NCI-H2227 (cell line): Measurements from ENCODE around the gene SPEF2.
A peak's percentile ranks its signal among the peaks of the same experiment; 100 is the strongest.

ENCODE experiments used
- DNase-seq: peaks from one replicate; lab custom pipeline; 2025; ENCODE audit not compliant: unreplicated experiment; lab: John Stamatoyannopoulos, UW

Gene SPEF2, protein sequence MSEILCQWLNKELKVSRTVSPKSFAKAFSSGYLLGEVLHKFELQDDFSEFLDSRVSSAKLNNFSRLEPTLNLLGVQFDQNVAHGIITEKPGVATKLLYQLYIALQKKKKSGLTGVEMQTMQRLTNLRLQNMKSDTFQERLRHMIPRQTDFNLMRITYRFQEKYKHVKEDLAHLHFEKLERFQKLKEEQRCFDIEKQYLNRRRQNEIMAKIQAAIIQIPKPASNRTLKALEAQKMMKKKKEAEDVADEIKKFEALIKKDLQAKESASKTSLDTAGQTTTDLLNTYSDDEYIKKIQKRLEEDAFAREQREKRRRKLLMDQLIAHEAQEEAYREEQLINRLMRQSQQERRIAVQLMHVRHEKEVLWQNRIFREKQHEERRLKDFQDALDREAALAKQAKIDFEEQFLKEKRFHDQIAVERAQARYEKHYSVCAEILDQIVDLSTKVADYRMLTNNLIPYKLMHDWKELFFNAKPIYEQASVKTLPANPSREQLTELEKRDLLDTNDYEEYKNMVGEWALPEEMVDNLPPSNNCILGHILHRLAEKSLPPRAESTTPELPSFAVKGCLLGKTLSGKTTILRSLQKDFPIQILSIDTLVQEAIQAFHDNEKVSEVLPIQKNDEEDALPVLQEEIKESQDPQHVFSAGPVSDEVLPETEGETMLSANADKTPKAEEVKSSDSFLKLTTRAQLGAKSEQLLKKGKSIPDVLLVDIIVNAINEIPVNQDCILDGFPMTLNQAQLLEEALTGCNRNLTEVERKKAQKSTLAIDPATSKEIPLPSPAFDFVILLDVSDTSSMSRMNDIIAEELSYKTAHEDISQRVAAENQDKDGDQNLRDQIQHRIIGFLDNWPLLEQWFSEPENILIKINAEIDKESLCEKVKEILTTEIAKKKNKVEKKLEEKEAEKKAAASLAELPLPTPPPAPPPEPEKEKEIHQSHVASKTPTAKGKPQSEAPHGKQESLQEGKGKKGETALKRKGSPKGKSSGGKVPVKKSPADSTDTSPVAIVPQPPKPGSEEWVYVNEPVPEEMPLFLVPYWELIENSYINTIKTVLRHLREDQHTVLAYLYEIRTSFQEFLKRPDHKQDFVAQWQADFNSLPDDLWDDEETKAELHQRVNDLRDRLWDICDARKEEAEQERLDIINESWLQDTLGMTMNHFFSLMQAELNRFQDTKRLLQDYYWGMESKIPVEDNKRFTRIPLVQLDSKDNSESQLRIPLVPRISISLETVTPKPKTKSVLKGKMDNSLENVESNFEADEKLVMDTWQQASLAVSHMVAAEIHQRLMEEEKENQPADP (N-terminal part only)

DNA sequence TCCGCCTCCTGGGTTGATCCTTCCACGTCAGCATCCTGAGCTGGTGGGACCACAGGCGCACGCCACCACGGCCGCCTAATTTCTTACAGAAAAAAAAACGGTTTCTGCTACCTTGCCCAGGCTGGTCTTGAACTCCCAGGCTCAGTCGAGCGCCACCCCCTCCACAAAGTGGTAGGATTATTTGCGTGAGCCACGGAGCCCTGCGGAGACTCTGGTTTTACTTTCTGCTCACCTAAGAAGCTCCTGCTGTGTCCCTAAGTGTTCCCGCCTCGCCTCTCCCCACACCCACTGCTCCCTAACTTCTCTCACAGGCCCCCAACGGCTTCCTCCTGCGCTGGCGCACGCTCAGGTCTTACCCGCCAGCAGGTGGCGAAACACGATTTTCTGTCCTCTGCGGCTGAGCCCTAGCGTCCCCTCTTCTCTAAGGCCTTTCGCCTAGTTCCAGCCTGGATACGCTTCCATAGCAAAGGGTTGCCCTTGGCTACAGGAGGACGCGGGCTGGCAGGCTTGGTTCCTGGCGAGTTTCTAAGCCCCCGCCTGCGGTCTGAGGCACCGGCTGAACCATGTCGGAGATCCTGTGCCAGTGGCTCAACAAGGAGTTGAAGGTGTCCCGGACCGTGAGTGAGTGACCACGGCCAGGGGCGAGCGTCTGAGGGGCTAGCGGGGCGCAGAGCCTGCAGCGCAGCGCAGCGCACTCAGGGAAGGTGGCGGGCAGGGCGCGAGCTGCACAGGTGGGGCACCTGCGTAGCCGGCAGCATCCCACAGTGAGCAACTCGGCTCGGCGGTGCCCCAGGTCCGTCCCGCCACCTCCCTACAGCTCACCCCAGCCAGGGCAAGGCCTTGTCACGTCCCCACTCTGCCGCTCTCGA is at the start of gene SPEF2:
Gene SPEF2, plus strand, starts transcription at position 429 of the 869 bp plus-strand sequence. Its CDS starts 135 bp downstream, at position 564.
- DNase-seq: peak; percentile 96

DNA sequence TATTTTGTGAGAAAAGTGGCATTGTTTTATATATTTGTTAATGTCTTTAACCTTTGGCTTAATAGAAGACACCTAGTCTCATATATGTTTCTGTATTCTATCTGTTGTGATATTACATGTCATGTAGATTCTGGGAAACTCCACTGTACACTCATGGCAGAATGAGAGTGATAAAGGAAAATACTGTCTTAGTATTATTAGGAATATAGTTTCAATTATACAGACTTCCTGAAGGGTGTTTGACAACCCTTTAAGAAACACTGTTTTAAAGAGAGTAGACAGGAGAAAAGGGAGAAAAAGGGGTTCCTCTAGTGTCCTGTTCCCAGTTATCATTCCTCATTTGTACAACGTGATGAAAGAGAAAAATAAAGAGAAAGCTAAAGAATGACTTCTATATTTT is 42.1 kb upstream of the SPEF2 start:
- DNase-seq: no peak

DNA sequence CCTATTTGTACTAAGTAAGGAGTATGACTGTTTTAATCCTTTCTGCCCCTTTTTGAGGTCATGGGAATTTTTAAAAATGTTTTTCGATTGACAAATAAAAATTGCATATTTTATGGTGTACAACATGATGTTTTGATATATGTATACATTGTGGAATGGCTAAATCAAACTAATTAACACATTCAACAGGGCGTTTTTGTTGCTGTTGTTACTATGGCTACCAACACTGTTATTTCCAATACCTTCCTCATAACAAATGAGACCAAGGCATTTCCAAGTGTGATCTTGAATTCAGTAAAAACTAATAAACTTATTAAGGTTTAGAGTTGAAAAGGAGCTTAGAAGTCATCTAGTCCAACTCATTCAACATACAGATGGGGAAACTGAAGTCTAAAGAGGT is 30.2 kb upstream of the SPEF2 start:
- no peak for DNase-seq

DNA sequence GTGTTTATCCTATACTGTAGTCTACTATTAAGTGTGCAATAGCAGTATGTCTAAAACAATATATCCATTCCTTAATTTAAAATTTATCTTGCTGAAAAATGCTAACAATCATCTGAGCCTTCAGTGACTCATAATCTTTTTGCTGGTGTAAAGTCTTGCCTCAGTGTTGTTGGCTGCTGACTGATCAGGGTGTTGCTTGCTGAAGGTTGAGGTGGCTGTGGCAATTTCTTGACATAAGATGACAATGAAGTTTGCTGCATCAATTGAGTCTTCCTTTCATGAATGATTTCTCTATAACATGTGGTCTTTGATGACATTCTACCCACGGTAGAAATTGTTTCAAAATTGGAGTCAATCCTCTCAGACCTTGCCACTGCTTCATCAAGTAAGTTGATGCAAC is 24.3 kb upstream of the SPEF2 start:
- DNase-seq: no peak

DNA sequence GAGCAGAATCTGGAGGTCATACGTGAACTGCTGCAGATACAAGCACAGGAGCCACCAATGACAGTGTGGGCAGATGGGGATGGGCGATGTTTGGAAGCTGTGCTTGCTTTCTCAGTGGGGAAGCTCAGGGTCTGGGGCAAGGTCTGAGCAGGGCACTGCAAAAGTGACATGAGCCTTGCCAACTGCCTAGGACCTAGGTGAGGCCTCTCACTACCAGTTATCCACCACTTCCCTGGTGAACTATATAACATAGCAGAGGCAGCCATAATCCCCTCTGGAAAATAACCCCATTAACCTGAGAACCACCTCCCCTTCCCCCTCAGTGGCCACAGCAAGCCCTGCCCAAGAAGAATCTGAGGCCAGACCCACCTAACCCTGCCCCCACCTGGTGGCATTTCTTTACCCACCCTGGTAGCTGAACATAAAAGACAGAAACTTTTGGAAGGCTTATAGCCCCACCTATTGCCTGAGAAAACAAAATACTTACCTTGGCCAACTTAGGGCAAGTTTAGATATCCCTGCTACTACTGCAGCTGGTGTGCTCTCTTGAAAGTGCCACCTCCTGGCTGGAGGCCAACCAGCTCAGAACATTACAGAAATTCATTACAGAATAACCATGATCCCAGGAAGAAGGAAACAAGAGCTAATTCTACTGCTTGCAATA is 18.8 kb upstream of the SPEF2 start:
- no peak for DNase-seq

DNA sequence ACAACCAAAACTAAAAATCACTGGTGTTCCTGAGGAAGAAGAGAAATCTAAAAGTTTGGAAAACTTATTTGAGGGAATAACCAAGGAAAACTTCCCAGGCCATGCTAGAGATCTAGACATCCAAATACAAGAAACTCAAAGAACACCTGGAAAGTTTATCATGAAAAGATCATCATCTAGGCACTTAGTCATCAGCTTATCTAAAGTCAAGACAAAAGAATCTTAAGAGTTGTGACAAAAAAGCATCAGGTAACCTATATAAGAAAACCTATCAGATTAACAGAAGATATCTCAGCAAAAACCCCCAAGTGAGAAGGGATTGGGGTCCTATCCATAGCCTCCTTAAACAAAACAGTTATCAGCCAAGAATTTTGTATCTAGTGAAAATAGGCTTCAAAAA is 17.1 kb upstream of the SPEF2 start:
- DNase-seq: no peak

DNA sequence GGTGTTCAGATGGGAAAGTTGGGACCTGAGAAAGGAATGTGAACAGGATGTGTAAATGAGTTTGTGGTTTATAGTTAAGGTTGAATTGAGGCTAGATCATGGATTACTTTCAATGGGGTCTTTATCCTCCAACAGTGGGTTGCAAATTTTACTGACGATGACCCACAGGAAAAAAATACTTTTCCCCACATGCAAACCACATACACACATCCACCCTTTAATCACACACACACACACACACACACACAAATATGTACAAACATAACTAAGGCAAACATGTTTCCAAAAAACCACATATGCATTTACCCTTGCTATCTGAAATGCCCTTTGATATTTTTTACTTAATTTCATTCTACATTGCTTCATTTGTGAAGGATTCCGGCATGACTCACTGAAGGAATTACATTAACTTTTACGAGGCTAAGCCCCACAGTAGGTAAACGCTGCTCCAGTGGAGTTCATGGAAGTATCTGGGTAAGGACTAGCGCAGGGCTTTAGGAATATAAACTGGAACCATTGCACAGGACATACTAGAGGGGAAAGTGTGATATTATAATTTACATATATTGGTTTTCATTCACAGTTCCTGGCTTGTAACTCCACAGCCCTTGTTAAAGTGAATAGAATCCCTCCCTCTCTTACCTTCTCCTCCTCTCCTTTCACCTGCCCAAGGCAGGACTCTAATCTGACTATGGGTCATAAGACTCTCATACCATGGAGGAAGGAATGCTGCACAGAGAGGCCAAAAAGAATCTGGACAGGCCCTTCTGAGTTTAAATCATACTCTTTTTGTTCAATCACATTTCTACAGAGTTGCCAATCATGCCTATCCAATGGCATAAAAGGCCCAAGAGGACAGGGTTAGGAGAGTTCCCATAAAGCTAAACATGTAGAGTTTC is 8.5 kb upstream of the SPEF2 start:
- DNase-seq: no peak

DNA sequence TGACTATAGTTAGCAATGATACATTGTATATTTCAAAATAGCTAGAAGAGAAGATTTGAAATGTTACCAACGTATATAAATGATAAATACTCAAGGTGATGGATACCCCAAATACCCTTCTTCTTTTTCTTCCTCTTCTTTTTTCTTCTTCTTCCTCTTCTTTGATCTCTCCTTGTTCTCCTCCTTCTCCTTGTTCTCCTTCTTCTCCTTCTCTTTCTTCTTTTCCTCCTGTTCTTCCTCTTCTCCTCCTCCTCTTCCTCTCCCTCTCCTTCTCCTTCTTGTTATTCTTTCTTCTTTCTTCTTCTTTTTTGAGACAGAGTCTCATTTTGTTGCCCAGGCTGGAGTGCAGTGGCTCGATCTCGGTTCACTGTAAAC is 616 bp upstream of the SPEF2 start:
- no peak for DNase-seq

DNA sequence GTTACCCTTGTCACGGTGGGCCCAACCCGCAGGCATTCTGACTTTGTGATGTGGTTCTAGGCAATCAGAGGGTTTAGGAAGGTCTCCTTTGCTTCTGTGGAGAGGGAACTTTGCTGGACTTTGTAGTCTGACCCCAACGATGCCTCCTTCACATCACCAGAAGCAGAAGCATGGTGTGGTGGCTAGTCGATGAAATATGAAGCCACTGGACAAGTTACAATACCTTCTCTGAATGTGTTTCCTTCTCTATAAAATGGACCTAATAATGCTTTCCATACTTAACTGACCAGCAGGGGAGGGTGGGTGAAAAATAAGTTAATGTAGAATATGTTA is 607 bp downstream of the SPEF2 start:
- no peak for DNase-seq

DNA sequence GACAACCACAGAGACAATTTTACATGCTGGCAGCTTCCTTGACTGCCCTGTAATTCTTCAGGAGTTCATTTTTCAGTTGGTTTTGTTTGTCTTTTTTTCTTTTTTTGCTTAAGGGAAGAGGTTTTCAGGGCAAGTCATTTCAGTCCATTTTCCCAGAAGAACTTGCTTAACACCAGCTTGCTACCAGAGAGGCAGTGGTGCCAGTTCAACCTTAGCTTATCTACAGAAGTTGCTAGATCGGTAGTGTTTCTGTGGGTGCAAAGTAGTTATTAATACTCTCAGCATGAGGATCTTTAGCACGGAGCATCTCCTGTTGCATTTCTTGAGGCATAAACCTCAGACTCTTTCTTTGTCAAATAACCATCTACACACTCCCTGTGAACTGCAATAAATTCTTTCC is 1.1 kb downstream of the SPEF2 start:
- no peak for DNase-seq

DNA sequence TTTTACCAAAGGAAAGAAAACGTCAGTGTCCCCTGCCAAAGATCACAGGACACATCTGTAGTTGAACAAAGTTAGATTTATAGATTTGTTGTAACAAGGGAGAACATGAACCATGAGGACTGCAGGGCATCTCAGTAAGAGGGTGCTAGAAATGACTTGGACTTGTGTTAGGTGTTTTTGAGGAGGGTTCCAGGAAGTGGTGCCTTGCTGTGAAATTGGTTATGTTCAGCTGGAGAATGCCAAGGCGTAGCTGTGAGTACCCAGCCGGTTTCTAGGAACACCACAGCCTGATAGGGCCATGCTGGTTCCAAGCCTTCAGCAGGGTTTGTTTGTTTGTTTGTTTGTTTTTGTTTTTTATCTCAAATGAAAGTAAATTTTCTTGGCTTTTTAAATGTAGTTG is 5.3 kb downstream of the SPEF2 start:
- no peak for DNase-seq

DNA sequence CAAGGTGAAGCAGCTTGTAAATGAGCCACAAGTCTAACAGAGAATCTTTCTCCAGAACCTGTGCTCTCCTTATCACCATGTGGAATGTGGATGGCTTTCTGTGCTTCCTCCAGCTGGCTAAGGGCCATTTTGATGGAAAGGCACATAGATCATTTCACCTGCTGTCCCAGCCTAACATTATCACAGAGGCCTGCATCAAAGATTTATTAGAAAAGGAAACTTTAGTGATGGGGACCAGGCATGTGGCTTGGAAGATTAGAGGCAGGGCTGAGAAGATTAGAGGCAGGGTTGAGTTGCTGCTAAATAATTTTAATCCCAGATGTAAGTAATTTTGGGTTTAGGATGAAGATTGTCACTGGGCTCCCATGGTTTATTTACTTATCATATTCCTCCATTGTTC is 6.3 kb downstream of the SPEF2 start:
- no peak for DNase-seq

DNA sequence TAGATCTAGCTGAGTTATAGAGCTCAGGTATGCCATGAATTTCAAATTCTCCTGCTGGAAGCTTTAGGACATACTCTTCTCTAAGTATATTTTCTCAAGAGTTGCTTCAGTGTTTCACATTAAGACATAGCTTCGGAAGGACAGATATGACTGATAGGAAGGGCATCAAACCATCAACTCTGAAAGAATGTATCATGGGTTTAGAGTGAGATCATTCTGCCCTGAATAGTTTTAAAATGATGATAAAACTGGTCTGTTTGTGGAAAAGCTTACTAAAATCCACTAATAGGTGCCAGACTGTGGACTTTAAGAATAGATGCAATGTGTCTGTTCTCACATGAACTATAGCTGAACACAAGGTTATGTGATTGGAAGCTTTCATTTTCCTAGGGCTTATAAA is 8.4 kb downstream of the SPEF2 start:
- DNase-seq: no peak

DNA sequence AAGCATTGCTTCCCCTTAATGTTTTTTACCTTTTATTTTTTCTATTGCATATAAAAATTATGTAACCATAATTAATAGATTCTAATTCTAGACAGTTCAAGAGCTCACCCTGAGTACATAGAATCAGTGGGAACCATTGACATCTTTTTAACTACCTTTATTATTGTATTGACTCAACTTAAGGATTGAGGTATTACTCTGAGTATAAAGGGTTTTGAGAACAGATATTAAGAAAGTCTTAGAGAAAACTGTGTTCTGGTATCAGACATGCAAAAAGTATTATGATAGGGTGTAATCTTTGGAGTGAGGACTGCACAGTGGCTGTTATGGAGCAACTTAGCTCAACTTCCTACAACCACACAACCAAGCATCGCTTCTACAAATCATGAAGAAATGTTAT is 8.9 kb downstream of the SPEF2 start:
- DNase-seq: no peak

DNA sequence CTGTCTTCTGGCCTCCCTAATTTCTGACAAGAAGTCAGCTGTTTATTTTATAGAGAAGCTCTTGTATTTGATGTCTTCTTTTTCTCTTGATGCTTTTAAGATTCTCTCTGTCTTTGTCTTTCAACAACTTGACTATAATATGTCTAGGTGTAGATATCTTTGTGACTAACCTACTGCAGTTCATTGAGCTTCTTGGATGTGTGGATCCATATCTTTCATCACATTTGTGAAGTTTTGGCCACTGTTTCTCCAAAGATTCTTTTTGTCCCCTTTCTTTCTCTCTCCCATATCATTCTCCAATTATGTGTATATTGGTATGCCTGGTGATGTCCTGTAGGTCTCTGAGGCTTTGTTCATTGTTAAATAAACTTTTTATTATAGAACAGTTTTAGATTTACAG is 16.7 kb downstream of the SPEF2 start:
- no peak for DNase-seq

DNA sequence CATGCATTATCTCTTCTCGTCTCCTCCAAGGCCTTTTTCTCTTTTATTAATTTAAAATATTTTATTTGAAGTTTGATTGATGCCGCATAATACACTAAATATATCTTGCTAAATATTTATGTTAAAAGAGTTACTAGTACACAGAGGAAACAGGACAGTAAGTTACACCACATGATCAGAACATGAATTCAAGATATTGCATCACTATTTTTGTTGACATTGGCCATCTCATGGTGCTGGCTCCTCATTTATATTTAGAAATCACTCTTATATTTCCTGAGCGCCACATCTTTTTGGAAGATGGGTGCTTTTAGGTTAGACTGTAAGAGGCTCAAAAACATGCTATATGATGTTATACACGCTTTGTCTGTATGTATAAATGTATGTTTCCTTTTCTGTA is 23.0 kb downstream of the SPEF2 start:
- no peak for DNase-seq

DNA sequence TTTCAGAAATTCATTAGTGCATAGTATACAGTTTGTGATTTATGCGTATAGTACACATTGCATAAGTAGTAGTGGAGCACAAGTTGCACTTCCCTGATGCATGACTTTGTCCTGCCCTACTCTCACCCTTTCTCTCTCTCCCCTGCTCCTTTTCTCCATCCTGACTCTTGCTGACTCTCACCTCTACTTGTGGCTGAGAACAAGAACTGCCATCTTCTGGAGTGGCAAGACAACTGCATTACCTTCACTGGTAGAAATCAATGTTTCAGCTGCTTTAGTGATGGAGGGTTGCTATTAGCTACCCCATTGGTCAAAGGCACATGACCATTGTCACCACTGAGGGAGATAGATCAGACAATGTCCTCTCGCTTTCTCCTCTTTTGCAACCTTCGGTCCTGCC is 26.9 kb downstream of the SPEF2 start:
- no peak for DNase-seq

DNA sequence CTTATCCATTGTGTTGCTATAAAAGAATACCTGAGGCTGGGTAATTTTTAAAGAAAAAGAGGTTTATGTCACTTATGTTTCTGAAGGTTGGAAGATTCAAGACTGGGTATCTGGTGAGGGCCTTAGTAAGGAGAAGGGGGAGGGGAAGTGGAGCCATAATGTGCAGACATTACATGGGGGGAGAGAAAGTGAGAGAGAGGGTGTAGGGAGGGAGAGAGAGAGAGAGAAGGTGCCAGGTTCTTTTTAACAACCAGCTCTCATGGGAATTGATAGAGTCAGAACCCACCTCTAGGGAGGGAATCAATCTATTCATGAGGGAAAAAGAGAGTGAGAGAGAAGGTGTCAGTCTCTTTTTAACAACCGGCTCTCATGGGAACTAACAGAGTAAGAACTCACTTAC is 29.5 kb downstream of the SPEF2 start:
- DNase-seq: no peak

DNA sequence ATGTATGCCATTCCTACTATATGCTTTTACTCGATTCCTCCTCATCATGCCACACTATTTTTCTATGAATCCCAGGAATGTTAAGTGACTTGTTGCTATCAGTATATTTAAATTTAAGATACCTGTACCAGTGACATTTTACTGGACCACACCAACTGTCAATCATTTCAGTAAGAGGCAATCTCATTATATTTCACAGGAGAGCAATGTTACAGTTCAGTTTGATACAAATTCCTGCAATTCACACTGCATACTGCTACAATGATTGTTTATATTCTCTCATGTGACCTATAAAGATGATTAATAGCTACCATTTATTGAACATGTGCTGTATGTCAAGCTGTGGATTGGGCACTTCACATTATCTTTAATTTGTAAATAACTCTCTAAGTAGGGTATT is 30.0 kb downstream of the SPEF2 start:
- no peak for DNase-seq
